Measurements from ENCODE around the gene DCAF15. TPM values are rescaled to one million over a fixed set of nuclear protein-coding genes. Genes with fewer than 3 reads are reported as not detected.

Gene DCAF15
- total RNA-seq, 1 experiment from 2014 or later, result 41.6 TPM

Other genes with a start within 250 kb of the DCAF15 start
- gene MRI1, start 188.0 kb upstream of the DCAF15 start, total RNA-seq (2014; rRNA removed; shearing (Covaris generic)), result 19.2 and 26.9 TPM in 2 replicates
- gene C19orf53, start 178.1 kb upstream of the DCAF15 start, total RNA-seq (2014; rRNA removed; shearing (Covaris generic)), result 222 and 261 TPM in 2 replicates
- gene ZSWIM4, start 157.1 kb upstream of the DCAF15 start, total RNA-seq (2014; rRNA removed; shearing (Covaris generic)), result 4.5 and 6.8 TPM in 2 replicates
- not detected in 2 replicates for gene NANOS3, start 75.4 kb upstream of the DCAF15 start, total RNA-seq (2014; rRNA removed; shearing (Covaris generic))
- gene BRME1, start 46.4 kb upstream of the DCAF15 start, total RNA-seq (2014; rRNA removed; shearing (Covaris generic)), result 0.48 and 3.0 TPM in 2 replicates
- gene CC2D1A, start 46.3 kb upstream of the DCAF15 start, total RNA-seq (2014; rRNA removed; shearing (Covaris generic)), result 29.7 and 30.8 TPM in 2 replicates
- gene PODNL1, start 14.1 kb upstream of the DCAF15 start, total RNA-seq (2014; rRNA removed; shearing (Covaris generic)), result 1.1 and 2.7 TPM in 2 replicates
- 1.7 and 2.2 TPM in 2 replicates for gene RFX1, start 53.8 kb downstream of the DCAF15 start, total RNA-seq (2014; rRNA removed; shearing (Covaris generic))
- gene RLN3, start 75.6 kb downstream of the DCAF15 start, total RNA-seq (2014; rRNA removed; shearing (Covaris generic)), result not detected in 2 replicates
- gene IL27RA, start 79.3 kb downstream of the DCAF15 start, total RNA-seq (2014; rRNA removed; shearing (Covaris generic)), result 11.9 and 14.0 TPM in 2 replicates
- gene PALM3, start 109.6 kb downstream of the DCAF15 start, total RNA-seq (2014; rRNA removed; shearing (Covaris generic)), result 3.0 and 6.2 TPM in 2 replicates
- gene MISP3, start 120.3 kb downstream of the DCAF15 start, total RNA-seq (2014; rRNA removed; shearing (Covaris generic)), result 0.43 and 2.5 TPM in 2 replicates
- gene C19orf67, start 133.3 kb downstream of the DCAF15 start, total RNA-seq (2014; rRNA removed; shearing (Covaris generic)), result not detected in 2 replicates
- 25.2 and 36.0 TPM in 2 replicates for gene SAMD1, start 138.2 kb downstream of the DCAF15 start, total RNA-seq (2014; rRNA removed; shearing (Covaris generic))
- gene PRKACA, start 165.3 kb downstream of the DCAF15 start, total RNA-seq (2014; rRNA removed; shearing (Covaris generic)), result 43.1 and 72.6 TPM in 2 replicates
- 54.9 and 78.9 TPM in 2 replicates for gene ASF1B, start 184.1 kb downstream of the DCAF15 start, total RNA-seq (2014; rRNA removed; shearing (Covaris generic))

All from A172 (cell line).